PFSK-1 (cell line): ENCODE results near the gene ANGEL2.

Experiments used
- POLR2AphosphoS5 ChIP-seq: IDR thresholded peaks from 2 replicates; pipeline ENCODE4 v1.6.1; 2012; ENCODE audit warnings: low read depth, mild to moderate bottlenecking, control low read depth, low read length, moderate library complexity
- SIN3A ChIP-seq: IDR thresholded peaks from 2 replicates; pipeline ENCODE4 v1.6.1; 2012; ENCODE audit warnings: mild to moderate bottlenecking, low read length, moderate library complexity, borderline replicate concordance; ENCODE audit not compliant: insufficient read depth

DNA sequence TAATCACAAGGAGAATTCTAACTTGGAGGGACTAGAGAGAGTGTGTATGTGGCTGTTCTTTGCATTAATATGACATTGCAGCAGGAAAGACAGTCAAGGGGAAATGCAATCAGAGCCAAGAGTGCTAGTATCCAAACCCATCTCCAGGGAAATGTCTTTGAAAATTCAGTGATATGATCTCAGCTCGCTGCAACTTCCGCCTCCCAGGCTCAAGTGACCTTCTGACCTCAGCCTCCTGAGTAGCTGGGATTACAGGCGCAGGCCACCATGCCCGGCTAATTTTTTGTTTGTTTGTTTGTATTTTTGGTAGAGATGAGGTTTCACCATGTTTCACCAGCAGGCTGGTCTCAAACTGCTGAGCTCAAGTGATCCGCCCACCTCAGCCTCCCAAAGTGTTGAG, 49.1 kb downstream of the ANGEL2 start:
- TF ChIP-seq POLR2AphosphoS5 (no peak), SIN3A (no peak)
